OCI-LY3 (cell line): Measurements from ENCODE around the gene LCP1.
A peak's percentile ranks its signal among the peaks of the same experiment; 100 is the strongest.

Experiments used
- H2AFZ ChIP-seq: fragments of 200-600, 300-600 bp; shearing (Covaris generic); 2 replicates; pipeline ENCODE4 v1.6.0; 2014; ENCODE audit warnings: antibody characterized with exemption, low read depth, low read length
- H3K27ac ChIP-seq: fragments of 200-600, 300-600 bp; sonication (generic); 2 replicates; pipeline ENCODE4 v1.5.1; 2014; ENCODE audit warnings: mild to moderate bottlenecking, low read length, moderate library complexity, mixed read lengths
- H3K27me3 ChIP-seq: fragments of 200-600, 300-600 bp; sonication (generic); 2 replicates; pipeline ENCODE4 v1.6.1; 2014; ENCODE audit warnings: low read depth, low read length, mixed read lengths
- H3K36me3 ChIP-seq: fragments of 200-600, 300-600 bp; sonication (generic); replicated peaks from 2 replicates; pipeline ENCODE3; 2014; ENCODE audit warnings: low read depth, low read length, mixed read lengths
- H3K4me1 ChIP-seq: fragments of 300-600, 200-600 bp; sonication (generic); 2 replicates; pipeline ENCODE4 v1.6.1; 2014; ENCODE audit warnings: low read length, mixed read lengths
- H3K4me2 ChIP-seq: fragments of 200-600, 300-600 bp; sonication (generic); 2 replicates; pipeline ENCODE4 v1.6.1; 2014; ENCODE audit warnings: low read length, mixed read lengths
- H3K4me3 ChIP-seq: fragments of 300-600, 200-600 bp; sonication (generic); 2 replicates; pipeline ENCODE4 v1.5.1; 2014; ENCODE audit warnings: antibody characterized with exemption, mild to moderate bottlenecking, low read length, moderate library complexity
- H3K79me2 ChIP-seq: fragments of 300-600, 200-600 bp; shearing (Covaris generic); 2 replicates; pipeline ENCODE4 v1.6.1; 2014; ENCODE audit warnings: mild to moderate bottlenecking, low read length, mixed read lengths
- H3K9ac ChIP-seq: fragments of 300-600, 200-600 bp; shearing (Covaris generic); 2 replicates; pipeline ENCODE4 v1.6.0; 2014; ENCODE audit warnings: mild to moderate bottlenecking, low read length, moderate library complexity
- H3K9me3 ChIP-seq: fragments of 200-600, 300-600 bp; shearing (Covaris generic); 2 replicates; pipeline ENCODE4 v1.6.1; 2014; ENCODE audit warnings: low read length, mixed read lengths; ENCODE audit not compliant: insufficient read depth
- H4K20me1 ChIP-seq: fragments of 200-600, 300-600 bp; sonication (generic); 2 replicates; pipeline ENCODE4 v1.6.1; 2016; ENCODE audit warnings: low read length, mixed read lengths; ENCODE audit not compliant: insufficient read depth
- CTCF ChIP-seq: fragments of 200-600, 300-600 bp; sonication (generic); IDR thresholded peaks from 2 replicates; pipeline ENCODE4 v1.5.1; 2014; ENCODE audit warnings: antibody characterized with exemption, low read length, low read depth
- EZH2phosphoT487 ChIP-seq: fragments of 200-600 bp; shearing (Covaris generic); IDR thresholded peaks from 2 replicates; pipeline ENCODE4 v1.6.1; 2018; ENCODE audit warnings: antibody characterized with exemption, mixed run types, low read depth

The LCP1 gene

GRCh38 chr13:46137627-46138317, 44.2 kb downstream of the LCP1 start:
- Histone ChIP-seq H3K4me1 (peaks cover 75% of the 10 kb centered on the region), H3K79me2 (peaks cover 94% of the 10 kb centered on the region), H2AFZ (no peak overlapping the region), H3K27me3 (no peaks in the 10 kb centered on the region), H3K27ac (peak overlapping the region; percentile 62), H3K4me2 (peak overlapping the region; percentile 15), H3K9me3 (no peaks in the 10 kb centered on the region), H3K36me3 (peaks cover 83% of the 10 kb centered on the region), H3K4me3 (no peak overlapping the region), H4K20me1 (peaks cover 95% of the 10 kb centered on the region), H3K9ac (no peak overlapping the region)
- TF ChIP-seq EZH2phosphoT487 (no peak), CTCF (no peak)

- H2AFZ ChIP-seq = no peak overlapping the region
- peaks cover 97% of the 10 kb centered on the region for H4K20me1 ChIP-seq
- H3K79me2 ChIP-seq = peaks cover 93% of the 10 kb centered on the region
- H3K27ac ChIP-seq = peak overlapping the region; percentile 62
- TF ChIP-seq CTCF (no peak), EZH2phosphoT487 (no peak)
- H3K4me1 ChIP-seq = peaks cover 66% of the 10 kb centered on the region
- no peaks in the 10 kb centered on the region for H3K9me3 ChIP-seq
- no peak overlapping the region for H3K4me2 ChIP-seq
- no peak overlapping the region for H3K9ac ChIP-seq
- no peaks in the 10 kb centered on the region for H3K27me3 ChIP-seq
- H3K4me3 ChIP-seq = no peak overlapping the region
- peaks cover 84% of the 10 kb centered on the region for H3K36me3 ChIP-seq
Observed at GRCh38 chr13:46136688-46137087, 45.3 kb downstream of the LCP1 start.

GRCh38 chr13:46134961-46135522, 46.9 kb downstream of the LCP1 start:
- H3K36me3 ChIP-seq = peaks cover 87% of the 10 kb centered on the region
- TF ChIP-seq EZH2phosphoT487 (no peak), CTCF (no peak)

GRCh38 chr13:46134494-46134893, 47.5 kb downstream of the LCP1 start:
- H3K4me3 ChIP-seq = no peak overlapping the region
- H3K4me2 ChIP-seq = no peak overlapping the region
- TF ChIP-seq CTCF (no peak), EZH2phosphoT487 (no peak)
- no peaks in the 10 kb centered on the region for H3K27me3 ChIP-seq
- no peaks in the 10 kb centered on the region for H3K9me3 ChIP-seq
- H3K36me3 ChIP-seq = peaks cover 88% of the 10 kb centered on the region
- peak overlapping the region; percentile 62; the same call in 1 of the 2 replicates for H3K27ac ChIP-seq
- peaks cover 92% of the 10 kb centered on the region for H3K79me2 ChIP-seq
- H2AFZ ChIP-seq = no peak overlapping the region
- peaks cover 46% of the 10 kb centered on the region for H3K4me1 ChIP-seq
- H3K9ac ChIP-seq = no peak overlapping the region
- peaks cover 98% of the 10 kb centered on the region for H4K20me1 ChIP-seq

More at GRCh38 chr13:46134961-46135522, 46.9 kb downstream of the LCP1 start:
- Histone ChIP-seq H3K79me2 (peaks cover 91% of the 10 kb centered on the region), H3K27me3 (no peaks in the 10 kb centered on the region), H3K4me1 (peaks cover 51% of the 10 kb centered on the region), H3K4me3 (no peak overlapping the region), H3K4me2 (peak overlapping the region; percentile 2; the same call in 1 of the 2 replicates), H2AFZ (no peak overlapping the region), H3K9ac (no peak overlapping the region), H3K9me3 (no peaks in the 10 kb centered on the region), H4K20me1 (peaks cover 97% of the 10 kb centered on the region), H3K27ac (peak overlapping the region; percentile 62)
